Thoracic aorta (tissue), 2 donors: ENCODE data around the gene PRDM5. TPM values are rescaled to one million over a fixed set of nuclear protein-coding genes. Genes with fewer than 3 reads are reported as not detected.

ENCODE experiments used
- ATAC-seq: fragments of 150-250 bp; one replicate; pipeline ENCODE4 v1.8.0; 2017; ENCODE audit warnings: low read depth; ENCODE audit not compliant: insufficient number of reproducible peaks, low FRiP score
- DNase-seq: peaks from one replicate; pipeline ENCODE4 v3.0.0-alpha.2; 2020; ENCODE audit warnings: low spot score
- H3K27ac ChIP-seq, 2 donors: fragments of 200-600 bp; sonication (generic); 1 replicate in 1 of 2; 2 replicates in 1 of 2; pipeline ENCODE4 v1.5.1; 2016; ENCODE audit warnings: mild to moderate bottlenecking in 2 of 2, moderate library complexity in 2 of 2
- H3K27me3 ChIP-seq: fragments of 200-600 bp; sonication (generic); replicated peaks from 2 replicates; pipeline ENCODE4 v1.6.0; 2016; ENCODE audit warnings: mild to moderate bottlenecking; ENCODE audit not compliant: insufficient read depth
- H3K36me3 ChIP-seq: fragments of 200-600 bp; sonication (generic); one replicate; pipeline ENCODE4 v1.5.1; 2016
- H3K4me1 ChIP-seq, 2 donors: fragments of 200-600 bp; sonication (generic); 1 replicate in 1 of 2; 2 replicates in 1 of 2; pipeline versions ENCODE4 v1.5.1 to v1.6.0; 2016; ENCODE audit warnings: low read depth in 2 of 2, mild to moderate bottlenecking in 1 of 2; ENCODE audit not compliant: control insufficient read depth in 1 of 2
- H3K4me3 ChIP-seq: fragments of 200-600 bp; sonication (generic); 2 replicates; pipeline ENCODE4 v1.5.1; 2016; ENCODE audit warnings: mild to moderate bottlenecking
- H3K9me3 ChIP-seq: fragments of 200-600 bp; sonication (generic); 2 replicates; pipeline ENCODE4 v1.5.1; 2016
- total RNA-seq, 2 donors: library from RNA; depleted of rRNA; stranded (reverse); fragments of >200 nt; gene quantifications; one replicate each; pipeline versions ENCODE4 v1.1.0 to v1.2.3, GENCODE V29; 2016
- TF ChIP-seq, protein P1 (sequence below): fragments of 200-600 bp; sonication (generic); IDR thresholded peaks from one replicate; pipeline ENCODE4 v1.5.1; 2019; ENCODE audit warnings: antibody characterized with exemption

PRDM5 gene
- total RNA-seq, 2 donors from 2014 or later: 16.6 to 19.9 TPM

DNA sequence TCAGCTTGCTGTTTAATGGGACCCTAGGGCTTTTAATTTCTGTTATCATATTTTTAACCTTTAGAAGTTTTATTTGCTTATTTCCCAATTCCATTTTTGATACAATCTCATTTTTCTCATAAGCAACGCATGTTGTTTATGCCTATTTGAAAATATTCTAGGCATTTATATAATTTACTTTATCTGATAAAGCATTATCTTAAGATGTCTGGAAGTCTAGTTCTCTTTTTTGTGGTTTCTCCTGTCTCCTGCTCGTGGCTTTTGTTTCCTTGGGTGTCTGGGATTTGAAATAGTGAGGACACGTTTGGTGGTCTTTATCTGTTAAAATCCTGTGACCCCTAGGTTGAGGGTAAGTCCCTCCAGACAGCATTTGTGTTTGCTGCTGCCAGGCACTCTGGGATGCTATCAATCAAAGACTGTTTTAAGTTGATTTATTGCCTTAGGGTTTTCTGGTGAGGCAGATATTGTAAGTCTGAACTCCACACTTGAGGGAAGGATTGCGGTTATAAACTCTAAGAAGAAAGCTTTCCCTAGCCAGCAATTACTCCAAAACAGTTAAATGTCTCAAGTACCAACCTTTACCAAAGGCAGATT lies 208.0 kb downstream of the PRDM5 start:
- Histone ChIP-seq H3K9me3 (no peaks in the 10 kb centered on the region), H3K27me3 (no peaks in the 10 kb centered on the region), H3K4me3 (no peak overlapping the region), H3K4me1 (no peaks in the 10 kb centered on the region), H3K36me3 (peaks cover 3% of the 10 kb centered on the region), H3K27ac (no peak overlapping the region)
- DNase-seq (no peak), ATAC-seq (no peak)
- TF ChIP-seq, protein P1, sequence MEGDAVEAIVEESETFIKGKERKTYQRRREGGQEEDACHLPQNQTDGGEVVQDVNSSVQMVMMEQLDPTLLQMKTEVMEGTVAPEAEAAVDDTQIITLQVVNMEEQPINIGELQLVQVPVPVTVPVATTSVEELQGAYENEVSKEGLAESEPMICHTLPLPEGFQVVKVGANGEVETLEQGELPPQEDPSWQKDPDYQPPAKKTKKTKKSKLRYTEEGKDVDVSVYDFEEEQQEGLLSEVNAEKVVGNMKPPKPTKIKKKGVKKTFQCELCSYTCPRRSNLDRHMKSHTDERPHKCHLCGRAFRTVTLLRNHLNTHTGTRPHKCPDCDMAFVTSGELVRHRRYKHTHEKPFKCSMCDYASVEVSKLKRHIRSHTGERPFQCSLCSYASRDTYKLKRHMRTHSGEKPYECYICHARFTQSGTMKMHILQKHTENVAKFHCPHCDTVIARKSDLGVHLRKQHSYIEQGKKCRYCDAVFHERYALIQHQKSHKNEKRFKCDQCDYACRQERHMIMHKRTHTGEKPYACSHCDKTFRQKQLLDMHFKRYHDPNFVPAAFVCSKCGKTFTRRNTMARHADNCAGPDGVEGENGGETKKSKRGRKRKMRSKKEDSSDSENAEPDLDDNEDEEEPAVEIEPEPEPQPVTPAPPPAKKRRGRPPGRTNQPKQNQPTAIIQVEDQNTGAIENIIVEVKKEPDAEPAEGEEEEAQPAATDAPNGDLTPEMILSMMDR: no peak

DNA sequence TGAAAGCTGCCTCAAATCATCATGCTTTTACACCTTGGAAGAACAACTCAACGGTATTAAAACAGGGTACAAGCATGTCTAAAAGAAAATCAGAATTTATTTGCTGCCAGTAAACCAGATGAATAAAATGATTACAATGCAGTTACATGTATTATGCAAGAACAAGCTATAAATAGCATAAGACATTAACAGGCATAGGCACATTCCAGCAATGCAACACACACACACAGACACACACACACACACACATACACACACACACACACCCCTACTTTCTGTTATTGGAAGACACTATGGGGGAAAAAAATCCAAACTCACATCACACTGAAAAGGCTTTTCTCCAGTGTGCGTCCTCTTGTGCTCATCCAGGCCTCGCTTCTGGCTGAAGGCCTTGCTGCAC lies 212.5 kb downstream of the PRDM5 start:
- no peak for DNase-seq
- H3K4me3 ChIP-seq: no peak overlapping the region

DNA sequence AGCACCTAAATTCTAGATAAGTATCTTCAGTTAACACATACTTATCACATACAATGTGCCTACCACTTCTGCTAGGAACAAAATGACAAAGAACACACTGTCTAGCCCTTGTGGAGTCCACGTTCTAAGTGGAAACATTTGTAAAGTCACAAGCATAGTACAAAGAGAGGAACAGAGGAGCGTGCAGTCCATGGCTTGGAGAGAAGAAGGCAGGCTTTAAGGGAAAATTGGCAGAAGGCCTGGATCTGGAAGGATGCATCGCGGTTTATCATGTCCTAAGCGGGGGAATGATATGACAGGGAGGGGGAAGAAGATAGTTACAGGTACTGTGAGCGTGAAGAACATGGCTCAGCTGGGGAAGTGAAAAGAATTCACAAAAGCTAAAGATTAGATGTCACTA lies 218.0 kb downstream of the PRDM5 start:
- no peak for ATAC-seq
- Histone ChIP-seq H3K4me3 (no peak overlapping the region), H3K36me3 (no peaks in the 10 kb centered on the region), H3K27ac (no peak overlapping the region), H3K27me3 (no peaks in the 10 kb centered on the region), H3K4me1 (no peaks in the 10 kb centered on the region), H3K9me3 (no peaks in the 10 kb centered on the region)
- TF ChIP-seq, protein P1: no peak
- DNase-seq: no peak

More for the DNA sequence above, 212.5 kb downstream of the PRDM5 start:
- TF ChIP-seq, protein P1: no peak
- H3K4me1 ChIP-seq: no peaks in the 10 kb centered on the region
- peaks cover 3% of the 10 kb centered on the region for H3K36me3 ChIP-seq
- no peaks in the 10 kb centered on the region for H3K27me3 ChIP-seq
- no peak for ATAC-seq
- no peaks in the 10 kb centered on the region for H3K9me3 ChIP-seq
- no peak overlapping the region for H3K27ac ChIP-seq

DNA sequence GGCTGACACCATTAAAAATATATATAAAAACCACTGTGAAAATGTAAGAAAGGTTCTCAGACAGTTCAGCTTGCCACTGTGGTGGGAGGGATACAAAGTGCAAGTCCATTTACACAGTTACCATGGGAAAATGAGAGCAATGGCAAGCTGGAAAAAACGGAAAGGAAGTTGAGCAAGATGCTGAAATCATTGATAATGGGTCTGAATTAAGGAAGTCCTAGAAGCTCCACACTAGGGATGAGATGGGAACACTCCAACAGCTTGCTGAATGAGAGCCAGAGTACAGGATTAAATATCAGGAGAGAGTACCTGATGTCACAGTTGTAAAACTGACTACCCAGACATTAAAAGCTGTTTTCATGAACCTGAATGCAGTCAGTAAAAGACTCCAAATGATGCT lies 218.6 kb downstream of the PRDM5 start:
- TF ChIP-seq, protein P1: no peak
- H3K27me3 ChIP-seq: no peaks in the 10 kb centered on the region
- no peak overlapping the region for H3K27ac ChIP-seq
- no peaks in the 10 kb centered on the region for H3K36me3 ChIP-seq
- ATAC-seq (no peak), DNase-seq (no peak)
- no peak overlapping the region for H3K4me3 ChIP-seq
- H3K9me3 ChIP-seq: no peaks in the 10 kb centered on the region
- H3K4me1 ChIP-seq: no peaks in the 10 kb centered on the region

DNA sequence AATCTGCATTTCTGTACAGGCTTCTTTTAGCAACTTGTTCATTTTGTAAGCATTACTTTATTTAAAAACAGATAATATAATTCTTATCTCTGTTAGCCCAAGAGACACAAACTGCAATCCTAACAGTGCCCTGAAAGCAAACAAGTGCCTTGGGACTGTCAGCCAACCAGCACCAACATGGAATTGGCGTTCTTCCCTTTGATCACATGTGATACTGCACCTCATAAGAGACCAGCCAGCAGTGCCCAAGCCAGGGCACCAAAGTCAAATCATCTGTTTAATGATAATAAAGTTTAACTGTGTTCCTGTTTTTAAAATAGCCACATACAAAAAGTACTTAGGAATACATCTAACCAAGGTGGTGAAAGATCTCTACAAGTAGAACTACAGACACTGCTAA lies 223.2 kb downstream of the PRDM5 start:
- Histone ChIP-seq H3K9me3 (no peaks in the 10 kb centered on the region), H3K4me1 (peaks cover 0 to 5% of the 10 kb centered on the region in 2 donors), H3K27me3 (no peaks in the 10 kb centered on the region), H3K27ac (no peak overlapping the region), H3K4me3 (no peak overlapping the region), H3K36me3 (no peaks in the 10 kb centered on the region)
- DNase-seq (no peak), ATAC-seq (no peak)
- TF ChIP-seq, protein P1: no peak
